HG02970 (cell line): Measurements from ENCODE around the gene DYNLT1.
"Not testable (repeated sequence)": the region's sequence is repeated elsewhere in the genome, so short reads cannot be mapped to it uniquely, and the experiment has no call there.

Experiments used
- ATAC-seq: cut with Tn5 transposase; IDR thresholded peaks from one replicate; pipeline ENCODE4 v1.9.1; 2021; ENCODE audit warnings: mild to moderate bottlenecking, moderate library complexity, moderate number of reproducible peaks; ENCODE audit not compliant: unreplicated experiment, low FRiP score

DYNLT1 gene

GRCh38 chr6:158626360-158627167 is 18.0 kb downstream of the DYNLT1 start:
- no peak for ATAC-seq

GRCh38 chr6:158625881-158626305 is 18.6 kb downstream of the DYNLT1 start:
- no peak for ATAC-seq

- ATAC-seq = no peak
Observed at GRCh38 chr6:158624684-158625682, 19.6 kb downstream of the DYNLT1 start.

- no peak for ATAC-seq
Observed at GRCh38 chr6:158622545-158623190, 21.9 kb downstream of the DYNLT1 start.

- no peak for ATAC-seq
Observed at GRCh38 chr6:158621694-158622544, 22.6 kb downstream of the DYNLT1 start.

GRCh38 chr6:158620963-158621693 is 23.4 kb downstream of the DYNLT1 start:
- no peak for ATAC-seq

- no peak for ATAC-seq
Observed at GRCh38 chr6:158619922-158620801, 24.4 kb downstream of the DYNLT1 start.

- not testable (repeated sequence) for ATAC-seq
Observed at GRCh38 chr6:158618289-158618688, 26.3 kb downstream of the DYNLT1 start.

- ATAC-seq = not testable (repeated sequence)
Observed at GRCh38 chr6:158614606-158615005, 29.9 kb downstream of the DYNLT1 start.

- ATAC-seq = no peak
Observed at GRCh38 chr6:158611541-158612370, 32.8 kb downstream of the DYNLT1 start.

- ATAC-seq = no peak
Observed at GRCh38 chr6:158611039-158611438, 33.5 kb downstream of the DYNLT1 start.

GRCh38 chr6:158610319-158610968 is 34.1 kb downstream of the DYNLT1 start:
- no peak for ATAC-seq

- ATAC-seq = no peak
Observed at GRCh38 chr6:158609455-158610155, 34.9 kb downstream of the DYNLT1 start.

- ATAC-seq = no peak
Observed at GRCh38 chr6:158608221-158608620, 36.3 kb downstream of the DYNLT1 start.

GRCh38 chr6:158607411-158608170 is 37.0 kb downstream of the DYNLT1 start:
- no peak for ATAC-seq
